ENCODE data around the gene ATG4B. TPM values are rescaled to one million over a fixed set of nuclear protein-coding genes. Genes with fewer than 3 reads are reported as not detected.
A peak's percentile ranks its signal among the peaks of the same experiment; 100 is the strongest.

The ATG4B gene
- total RNA-seq, 6 experiments from 2014 or later: 20.6 to 49.8 (median 39.3) TPM

DNA sequence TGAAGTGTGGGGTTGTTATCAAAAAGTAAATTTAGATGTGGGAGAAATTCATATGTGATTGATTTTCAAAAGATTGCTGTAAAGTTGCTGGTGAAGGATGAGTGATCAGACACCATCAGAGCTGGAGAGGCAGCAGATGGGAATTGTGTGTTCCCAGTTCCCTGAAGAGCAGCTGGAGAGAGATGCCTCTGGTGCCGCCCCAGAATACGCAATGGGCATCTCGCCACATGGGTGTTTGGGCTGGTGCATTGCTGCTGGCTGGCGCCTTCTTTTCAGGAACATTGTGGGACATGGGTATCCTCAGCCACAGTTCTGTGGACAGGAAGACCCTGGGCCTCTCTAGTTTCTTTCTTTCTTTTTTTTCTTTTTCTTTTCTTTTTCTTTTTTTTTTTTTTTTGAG is 11.9 kb downstream of the ATG4B start:
- no peak for DNase-seq
- no peaks in the 10 kb centered on the region for H3K27me3 ChIP-seq
- H3K27ac ChIP-seq: no peak overlapping the region
- peaks cover 0 to 19% (median 0%) of the 10 kb centered on the region in 4 donors for H3K36me3 ChIP-seq
- WGBS (ENCODE audit: insufficient coverage, low coverage, low lambda C conversion rate, missing lambda C conversion rate): 57% methylated on average over 1 of the region's 4 CpGs
- TF ChIP-seq, protein P1, sequence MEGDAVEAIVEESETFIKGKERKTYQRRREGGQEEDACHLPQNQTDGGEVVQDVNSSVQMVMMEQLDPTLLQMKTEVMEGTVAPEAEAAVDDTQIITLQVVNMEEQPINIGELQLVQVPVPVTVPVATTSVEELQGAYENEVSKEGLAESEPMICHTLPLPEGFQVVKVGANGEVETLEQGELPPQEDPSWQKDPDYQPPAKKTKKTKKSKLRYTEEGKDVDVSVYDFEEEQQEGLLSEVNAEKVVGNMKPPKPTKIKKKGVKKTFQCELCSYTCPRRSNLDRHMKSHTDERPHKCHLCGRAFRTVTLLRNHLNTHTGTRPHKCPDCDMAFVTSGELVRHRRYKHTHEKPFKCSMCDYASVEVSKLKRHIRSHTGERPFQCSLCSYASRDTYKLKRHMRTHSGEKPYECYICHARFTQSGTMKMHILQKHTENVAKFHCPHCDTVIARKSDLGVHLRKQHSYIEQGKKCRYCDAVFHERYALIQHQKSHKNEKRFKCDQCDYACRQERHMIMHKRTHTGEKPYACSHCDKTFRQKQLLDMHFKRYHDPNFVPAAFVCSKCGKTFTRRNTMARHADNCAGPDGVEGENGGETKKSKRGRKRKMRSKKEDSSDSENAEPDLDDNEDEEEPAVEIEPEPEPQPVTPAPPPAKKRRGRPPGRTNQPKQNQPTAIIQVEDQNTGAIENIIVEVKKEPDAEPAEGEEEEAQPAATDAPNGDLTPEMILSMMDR (IDR thresholded peaks at IDR 0.05): no peak
- TF ChIP-seq POLR2A (IDR thresholded peaks at IDR 0.05): no peak
- ATAC-seq: peak in 3 of 4 donors; percentile 22 to 45 (median 44)
- H3K9me3 ChIP-seq: no peaks in the 10 kb centered on the region
- H3K4me3 ChIP-seq: no peak overlapping the region
- intact Hi-C loops (cut with DNase I): no loop called here
- peaks cover 0 to 8% (median 0%) of the 10 kb centered on the region in 4 donors for H3K4me1 ChIP-seq

- no peak overlapping the region for H3K4me3 ChIP-seq
- TF ChIP-seq POLR2A (IDR thresholded peaks at IDR 0.05): no peak
- TF ChIP-seq, protein P1 (IDR thresholded peaks at IDR 0.05): no peak
- ATAC-seq (no peak), DNase-seq (no peak)
- no peak overlapping the region for H3K27ac ChIP-seq
- WGBS (ENCODE audit: insufficient coverage, low coverage, low lambda C conversion rate, missing lambda C conversion rate): 92% methylated on average over 4 of the region's 6 CpGs
- no peaks in the 10 kb centered on the region for H3K27me3 ChIP-seq
- no peaks in the 10 kb centered on the region for H3K9me3 ChIP-seq
- intact Hi-C loops (cut with DNase I): no loop called here
- H3K4me1 ChIP-seq: peaks cover 0 to 8% (median 0%) of the 10 kb centered on the region in 4 donors
- H3K36me3 ChIP-seq: peaks cover 0 to 25% (median 3%) of the 10 kb centered on the region in 4 donors
Measured at GRCh38 chr2:241649927-241650326, 12.4 kb downstream of the ATG4B start.

DNA sequence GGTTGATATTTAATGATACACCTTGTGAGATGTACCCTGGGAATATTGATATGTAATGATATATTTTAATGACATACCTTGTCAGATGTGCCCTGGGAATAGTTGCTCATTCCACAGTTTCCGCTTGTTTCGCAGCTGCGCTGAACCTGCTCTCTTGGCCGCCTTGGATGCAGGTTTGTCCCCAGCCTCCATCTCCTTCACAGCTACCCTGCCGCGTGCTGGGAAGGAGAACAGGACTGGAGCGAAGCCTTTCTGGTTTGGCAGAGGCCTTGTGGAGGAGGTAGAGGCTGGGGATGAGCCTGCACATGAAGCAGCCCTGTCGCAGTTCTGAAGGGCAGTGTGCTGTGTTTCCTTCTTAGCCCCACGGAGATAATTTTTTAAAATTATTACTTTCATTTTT is 14.6 kb downstream of the ATG4B start:
- Histone ChIP-seq H3K4me3 (no peak overlapping the region), H3K27ac (no peak overlapping the region), H3K27me3 (no peaks in the 10 kb centered on the region), H3K4me1 (peaks cover 0 to 8% (median 0%) of the 10 kb centered on the region in 4 donors), H3K9me3 (no peaks in the 10 kb centered on the region), H3K36me3 (peaks cover 0 to 30% (median 9%) of the 10 kb centered on the region in 4 donors)
- intact Hi-C loops (cut with DNase I): no loop called here
- no peak for TF ChIP-seq POLR2A (IDR thresholded peaks at IDR 0.05)
- TF ChIP-seq, protein P1 (IDR thresholded peaks at IDR 0.05): no peak
- WGBS (ENCODE audit: insufficient coverage, low coverage, low lambda C conversion rate, missing lambda C conversion rate): 98% methylated on average over 9 of the region's 9 CpGs
- DNase-seq (no peak), ATAC-seq (no peak)

DNA sequence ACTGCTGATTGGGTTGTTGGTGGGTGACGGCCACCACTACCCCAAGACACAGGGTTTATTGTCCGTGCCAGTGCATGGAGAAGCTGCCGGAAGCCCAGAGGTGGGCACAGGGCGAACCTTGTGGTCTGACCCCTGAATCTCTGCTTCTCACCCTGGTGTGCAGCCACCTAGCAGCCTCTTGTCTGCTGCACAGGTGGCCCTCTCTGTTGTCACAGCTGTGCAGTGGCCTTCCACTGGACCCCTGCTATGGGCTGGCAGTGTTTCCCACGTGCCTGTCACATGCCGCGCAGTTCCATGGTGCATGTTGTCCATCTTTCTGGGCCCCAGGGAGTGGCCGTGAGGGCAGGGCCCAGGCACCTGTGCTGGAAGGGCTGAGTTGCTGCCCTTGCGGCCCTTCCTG is 15.2 kb downstream of the ATG4B start:
- WGBS (ENCODE audit: insufficient coverage, low coverage, low lambda C conversion rate, missing lambda C conversion rate): 100% methylated on average over 1 of the region's 9 CpGs
- intact Hi-C loops (cut with DNase I): no loop called here
- no peak overlapping the region for H3K4me3 ChIP-seq
- H3K36me3 ChIP-seq: peaks cover 0 to 30% (median 9%) of the 10 kb centered on the region in 4 donors
- ATAC-seq (no peak), DNase-seq (no peak)
- peaks cover 0 to 8% (median 0%) of the 10 kb centered on the region in 4 donors for H3K4me1 ChIP-seq
- H3K27ac ChIP-seq: no peak overlapping the region
- H3K9me3 ChIP-seq: no peaks in the 10 kb centered on the region
- H3K27me3 ChIP-seq: no peaks in the 10 kb centered on the region
- TF ChIP-seq, protein P1 (IDR thresholded peaks at IDR 0.05): no peak
- no peak for TF ChIP-seq POLR2A (IDR thresholded peaks at IDR 0.05)

All from right lobe of liver (tissue), 6 donors.